KOPT-K1 (cell line): ENCODE measurements around the gene FBXL7.

Source experiments
- H3K27ac ChIP-seq: fragments of 200-600 bp; sonication (generic); 2 replicates; pipeline ENCODE4 v1.5.1; 2016; ENCODE audit warnings: antibody characterized with exemption, mild to moderate bottlenecking, low read depth, low read length; ENCODE audit not compliant: poor library complexity, severe bottlenecking
- H3K36me3 ChIP-seq: fragments of 200-600 bp; sonication (generic); 2 replicates; pipeline ENCODE4 v1.5.1; 2017; ENCODE audit warnings: antibody characterized with exemption, mild to moderate bottlenecking, low read length, moderate library complexity; ENCODE audit not compliant: insufficient read depth
- H3K9me3 ChIP-seq: fragments of 200-600 bp; sonication (generic); 2 replicates; pipeline ENCODE4 v1.5.1; 2017; ENCODE audit warnings: antibody characterized with exemption, low read length, mild to moderate bottlenecking; ENCODE audit not compliant: insufficient read depth, poor library complexity, severe bottlenecking

Gene FBXL7

DNA sequence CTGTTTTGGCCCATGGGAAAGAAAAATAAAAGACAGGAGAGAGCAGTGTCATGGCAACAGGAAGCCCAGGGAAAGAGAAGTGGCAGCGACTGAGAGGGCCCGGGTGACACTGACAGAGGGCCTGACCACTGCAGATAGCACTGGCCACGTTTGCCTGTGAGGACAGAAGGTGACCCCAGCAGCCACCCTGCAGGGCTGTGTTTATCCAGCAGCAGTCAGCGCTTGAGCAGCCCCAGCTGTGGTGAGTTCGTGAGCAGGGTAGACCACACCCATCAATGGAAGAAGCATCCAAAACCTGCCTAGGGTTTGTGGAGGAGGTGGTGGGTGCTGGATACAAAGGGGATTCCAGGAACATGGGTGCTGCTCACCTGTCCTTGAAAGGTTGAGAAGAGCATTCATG is 457.1 kb downstream of the FBXL7 start:
- Histone ChIP-seq H3K27ac (no peak overlapping the region), H3K9me3 (no peaks in the 10 kb centered on the region), H3K36me3 (no peaks in the 10 kb centered on the region)

DNA sequence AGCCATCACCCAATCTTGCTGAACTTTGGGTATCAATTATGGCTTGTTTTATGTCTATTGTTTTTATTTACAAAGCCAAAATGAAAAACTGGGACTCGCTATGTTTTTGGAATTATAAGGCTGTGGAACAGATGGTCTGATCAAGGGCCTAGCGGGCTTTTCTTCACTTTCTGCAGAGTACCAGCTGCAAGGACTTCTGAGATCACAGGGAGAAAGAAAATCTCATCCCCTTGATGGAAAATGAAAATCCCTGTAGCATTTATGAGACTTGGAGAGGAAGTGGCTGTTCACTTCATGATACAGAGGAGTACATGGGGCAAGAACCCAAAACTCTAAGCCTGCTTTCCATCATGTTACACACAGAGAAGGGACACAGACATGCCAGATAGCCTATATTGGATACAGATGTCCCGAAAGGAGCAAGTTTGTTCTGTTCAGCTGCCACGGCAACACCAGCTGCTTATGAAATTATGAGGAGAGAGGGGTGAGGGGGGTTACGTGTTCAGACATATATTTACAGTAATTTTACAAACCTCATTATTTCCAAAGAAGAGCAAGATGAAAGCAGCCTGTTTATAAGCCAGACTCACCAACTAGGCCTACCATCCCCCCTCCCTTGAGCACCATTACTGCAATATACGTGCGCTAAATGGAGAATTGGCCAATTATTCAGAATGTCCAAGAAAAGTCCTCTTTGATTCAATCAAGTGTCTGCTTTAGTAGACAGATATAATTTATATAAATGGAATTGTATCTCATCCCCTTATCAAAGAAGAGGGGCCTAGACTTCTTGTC is 459.6 kb downstream of the FBXL7 start:
- Histone ChIP-seq H3K36me3 (no peaks in the 10 kb centered on the region), H3K27ac (no peak overlapping the region), H3K9me3 (no peaks in the 10 kb centered on the region)

DNA sequence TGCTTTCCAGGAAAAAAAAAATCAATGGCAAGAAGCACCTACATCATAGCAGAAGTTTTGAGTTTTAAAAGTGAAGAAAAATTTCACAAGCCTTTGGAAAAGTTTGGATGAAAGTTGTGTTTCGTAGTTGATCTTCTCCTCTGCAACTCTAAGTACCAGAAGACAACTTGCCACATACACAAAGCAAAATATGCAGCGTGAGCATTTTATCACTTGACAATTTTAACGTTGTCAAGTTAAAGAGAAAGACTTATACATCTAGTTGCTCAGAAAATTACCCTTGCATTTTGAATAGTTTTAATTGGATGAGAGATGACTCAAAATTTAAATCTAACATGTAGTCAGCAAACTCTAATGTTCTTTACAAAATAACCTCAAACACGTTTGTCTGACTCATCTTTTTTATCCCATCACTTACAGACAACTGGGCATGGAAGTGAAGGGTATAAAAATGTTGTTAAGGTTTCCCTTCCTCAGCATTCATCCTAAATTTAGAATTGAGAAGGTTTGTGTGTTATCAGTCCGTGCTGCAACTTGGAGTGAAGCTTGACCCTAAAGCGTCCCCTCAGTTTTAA is 466.2 kb downstream of the FBXL7 start:
- Histone ChIP-seq H3K9me3 (no peaks in the 10 kb centered on the region), H3K27ac (no peak overlapping the region), H3K36me3 (no peaks in the 10 kb centered on the region)

- Histone ChIP-seq H3K36me3 (no peaks in the 10 kb centered on the region), H3K27ac (no peak overlapping the region), H3K9me3 (no peaks in the 10 kb centered on the region)
Measured at GRCh38 chr5:15966651-15967050, 466.7 kb downstream of the FBXL7 start.

- Histone ChIP-seq H3K27ac (no peak overlapping the region), H3K36me3 (no peaks in the 10 kb centered on the region), H3K9me3 (no peaks in the 10 kb centered on the region)
Measured at GRCh38 chr5:15968993-15969392, 469.0 kb downstream of the FBXL7 start.

DNA sequence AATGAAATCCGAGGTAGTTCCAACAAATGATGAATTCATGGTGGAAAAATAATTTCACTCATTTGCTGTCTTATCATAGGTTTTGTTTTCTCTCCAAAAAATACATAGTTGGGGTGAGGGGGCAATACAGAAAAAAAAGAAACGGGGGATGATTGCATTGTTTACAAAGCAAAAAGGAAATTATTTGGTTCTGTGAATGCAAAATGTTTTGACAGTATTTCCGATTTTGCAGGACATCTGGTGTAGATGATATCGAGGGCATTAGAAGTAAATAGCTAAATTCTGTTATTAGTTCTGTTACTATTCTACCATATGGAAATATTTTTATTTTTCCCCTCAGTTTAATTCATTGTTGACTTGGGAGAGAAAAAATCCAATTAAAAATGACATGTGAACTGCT is 477.9 kb downstream of the FBXL7 start:
- Histone ChIP-seq H3K9me3 (no peaks in the 10 kb centered on the region), H3K36me3 (no peaks in the 10 kb centered on the region), H3K27ac (no peak overlapping the region)

- Histone ChIP-seq H3K27ac (no peak overlapping the region), H3K9me3 (no peaks in the 10 kb centered on the region), H3K36me3 (no peaks in the 10 kb centered on the region)
Measured at GRCh38 chr5:15980835-15981234, 480.9 kb downstream of the FBXL7 start.

GRCh38 chr5:15983392-15983791 is 483.4 kb downstream of the FBXL7 start:
- no peak overlapping the region for H3K27ac ChIP-seq
- no peaks in the 10 kb centered on the region for H3K9me3 ChIP-seq
- no peaks in the 10 kb centered on the region for H3K36me3 ChIP-seq
